ENCODE data around the gene ALKBH4.
A peak's percentile ranks its signal among the peaks of the same experiment; 100 is the strongest.

ALKBH4 gene

GRCh38 chr7:102421706-102422240 is 42.9 kb downstream of the ALKBH4 start:
- H3K27ac ChIP-seq = no peak overlapping the region
- TF ChIP-seq CTCF (conservative IDR thresholded peaks at IDR 0.05) = no peak

DNA sequence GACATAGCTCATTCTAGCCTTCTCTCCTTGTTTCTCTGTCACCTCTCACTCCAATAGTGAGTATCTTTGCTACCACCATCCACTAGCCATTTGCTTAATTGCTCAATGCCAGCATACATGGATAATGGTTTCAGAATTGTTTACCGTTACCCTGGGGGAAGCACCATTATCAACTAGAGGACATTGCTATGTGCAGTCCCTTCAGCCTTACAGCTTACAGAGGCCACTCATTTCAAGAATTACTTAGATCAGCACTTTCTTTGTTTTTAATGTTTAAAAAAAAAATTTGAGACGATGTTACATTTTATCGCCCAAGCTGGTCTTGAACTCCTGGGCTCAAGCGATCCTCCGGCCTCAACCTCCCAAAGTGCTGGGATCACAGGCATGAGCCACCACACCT is 46.1 kb downstream of the ALKBH4 start:
- H3K27ac ChIP-seq = peak overlapping the region; percentile 93; the same call in 1 of the 2 replicates
- no peak for TF ChIP-seq CTCF (conservative IDR thresholded peaks at IDR 0.05)

DNA sequence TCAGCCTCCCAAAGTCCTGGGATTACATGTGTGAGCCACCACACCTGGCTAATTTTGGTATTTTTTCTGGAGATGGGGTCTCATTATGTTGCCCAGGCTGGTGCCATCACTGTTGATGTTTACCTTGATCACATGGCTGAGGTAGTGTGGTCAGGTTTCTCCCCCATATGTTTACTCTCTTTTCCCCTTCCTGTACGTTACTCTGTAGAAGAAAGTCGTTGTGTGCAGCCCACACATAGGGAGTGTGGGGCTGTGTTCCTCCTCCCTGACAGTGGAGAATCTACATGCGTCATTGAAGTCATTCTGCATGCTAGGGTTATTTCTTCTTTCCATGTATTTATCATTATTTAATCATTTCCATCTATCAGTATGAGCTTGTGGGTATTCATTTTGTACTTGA is 47.6 kb downstream of the ALKBH4 start:
- TF ChIP-seq CTCF (conservative IDR thresholded peaks at IDR 0.05) = no peak
- H3K27ac ChIP-seq = peak overlapping the region; percentile 93

- peak overlapping the region; percentile 93 for H3K27ac ChIP-seq
- no peak for TF ChIP-seq CTCF (conservative IDR thresholded peaks at IDR 0.05)
These were observed 48.3 kb downstream of the ALKBH4 start for GRCh38 chr7:102416406-102416805.

GRCh38 chr7:102415685-102416225 is 48.9 kb downstream of the ALKBH4 start:
- H3K27ac ChIP-seq = peak overlapping the region; percentile 93
- TF ChIP-seq CTCF (conservative IDR thresholded peaks at IDR 0.05) = no peak

GRCh38 chr7:102413611-102414010 is 51.1 kb downstream of the ALKBH4 start:
- no peak for TF ChIP-seq CTCF (conservative IDR thresholded peaks at IDR 0.05)
- peak overlapping the region; percentile 93; the same call in 1 of the 2 replicates for H3K27ac ChIP-seq

- no peak for TF ChIP-seq CTCF (conservative IDR thresholded peaks at IDR 0.05)
- peak overlapping the region; percentile 40 for H3K27ac ChIP-seq
These were observed 51.6 kb downstream of the ALKBH4 start for GRCh38 chr7:102413091-102413490.

Data from VCaP (cell line).